PC-9 (cell line): ENCODE results near the gene SLX4IP. TPM values are rescaled to one million over a fixed set of nuclear protein-coding genes. Genes with fewer than 3 reads are reported as not detected.

Source experiments
- BruUV-seq: library from RNA; stranded (reverse); fragments of 400-500 nt; replicated peaks from 2 replicates; lab custom pipeline; 2021; lab: Mats Ljungman, UMichigan
- CTCF ChIA-PET: fragments of 300-600 bp; sonication (Branson Sonifier 250); formaldehyde crosslinking; loops from one replicate; lab custom pipeline; 2022; ENCODE audit warnings: antibody characterized with exemption; lab: Charles Lee
- POLR2A ChIA-PET: fragments of 300-600 bp; sonication (Branson Sonifier 250); formaldehyde crosslinking; loops from one replicate; lab custom pipeline; 2022; ENCODE audit warnings: antibody characterized with exemption; ENCODE audit not compliant: unreplicated experiment; lab: Charles Lee
- DNase-seq, 2 experiments: peaks; one replicate each; pipeline versions ENCODE4 v3.0.0 to v3.0.0-alpha.2; 2015 to 2022; ENCODE audit warnings: mixed read lengths in 1 of 2
- H2AFZ ChIP-seq: fragments of 200-600 bp; sonication (generic); 2 replicates; pipeline ENCODE4 v1.8.1; 2017; ENCODE audit warnings: antibody characterized with exemption
- H3F3A ChIP-seq: fragments of 200-600 bp; sonication (generic); 2 replicates; pipeline ENCODE4 v1.8.1; 2017; ENCODE audit warnings: antibody characterized with exemption, mild to moderate bottlenecking, low read depth; ENCODE audit not compliant: insufficient read depth
- H3K27ac ChIP-seq: fragments of 200-600 bp; sonication (generic); 2 replicates; pipeline ENCODE4 v1.6.1; 2016; ENCODE audit warnings: mixed run types
- H3K27me3 ChIP-seq: fragments of 200-600 bp; sonication (generic); 2 replicates; pipeline ENCODE4 v1.6.1; 2016; ENCODE audit warnings: low read depth, mixed run types; ENCODE audit not compliant: insufficient read depth
- H3K36me3 ChIP-seq: fragments of 200-600 bp; sonication (generic); 2 replicates; pipeline ENCODE4 v1.6.1; 2016; ENCODE audit warnings: low read depth, mixed run types
- H3K4me1 ChIP-seq: fragments of 200-600 bp; sonication (generic); replicated peaks from 2 replicates; pipeline ENCODE4 v1.6.1; 2016; ENCODE audit warnings: mixed run types; ENCODE audit not compliant: insufficient read depth
- H3K4me2 ChIP-seq: fragments of 200-600 bp; sonication (generic); 2 replicates; pipeline ENCODE4 v1.6.1; 2017; ENCODE audit warnings: mixed run types
- H3K4me3 ChIP-seq: fragments of 200-600 bp; sonication (generic); 2 replicates; pipeline ENCODE4 v1.6.1; 2016; ENCODE audit warnings: mixed run types
- H3K79me2 ChIP-seq: fragments of 200-600 bp; sonication (generic); 2 replicates; pipeline ENCODE4 v1.6.1; 2017; ENCODE audit warnings: low read depth, mixed run types
- H3K9me2 ChIP-seq: fragments of 200-600 bp; sonication (generic); 2 replicates; pipeline ENCODE4 v1.8.1; 2017; ENCODE audit warnings: mild to moderate bottlenecking; ENCODE audit not compliant: insufficient read depth
- H3K9me3 ChIP-seq: fragments of 200-600 bp; sonication (generic); 2 replicates; pipeline ENCODE4 v1.8.1; 2016; ENCODE audit warnings: low read depth; ENCODE audit not compliant: insufficient read depth
- H4K20me1 ChIP-seq: fragments of 200-600 bp; sonication (generic); 2 replicates; pipeline ENCODE4 v1.8.1; 2017; ENCODE audit not compliant: insufficient read depth
- CTCF ChIP-seq: fragments of 200-600 bp; sonication (generic); conservative IDR thresholded peaks from 2 replicates; pipeline ENCODE4 v1.6.1; 2017; ENCODE audit warnings: mixed run types, antibody characterized with exemption, mild to moderate bottlenecking, moderate library complexity
- EZH2 ChIP-seq: fragments of 200-600 bp; sonication (generic); IDR thresholded peaks from 2 replicates; pipeline ENCODE4 v1.8.0; 2017; ENCODE audit warnings: antibody characterized with exemption, low read depth
- intact Hi-C: fragments of 100-400 bp; cut with micrococcal nuclease; formaldehyde crosslinking; loops from one replicate; pipeline ENCODE4 v1.10.0; 2022; ENCODE audit not compliant: unreplicated experiment
- total RNA-seq: library from RNA; stranded (reverse); gene quantifications from 2 replicates; pipeline ENCODE4 v1.2.3, GENCODE V29; 2021

SLX4IP gene
- total RNA-seq, 1 experiment from 2014 or later, result 13.4 TPM

GRCh38 chr20:10659651-10660601, 224.8 kb downstream of the SLX4IP start:
- H3K27ac ChIP-seq, result no peak overlapping the region

GRCh38 chr20:10660661-10661060, 225.6 kb downstream of the SLX4IP start:
- CTCF ChIA-PET, result no interaction called here

More at GRCh38 chr20:10659651-10660601, 224.8 kb downstream of the SLX4IP start:
- H3K36me3 ChIP-seq, result peaks cover 26% of the 10 kb centered on the region
- H4K20me1 ChIP-seq, result peaks cover 10% of the 10 kb centered on the region; the same call in 1 of the 2 replicates
- no peak for TF ChIP-seq CTCF
- no peak for TF ChIP-seq EZH2
- ChIA-PET POLR2A (interaction anchor here (0.6 kb wide), 1 partner anchor 595 kb away, joined by 7 read pairs; no protein-coding TSS in a partner anchor), CTCF (interaction anchor here (0.6 to 0.7 kb wide), 2 partner anchors 295 to 573 kb away, joined by 3 to 13 read pairs; no protein-coding TSS in a partner anchor)
- H3K79me2 ChIP-seq, result peaks cover 7% of the 10 kb centered on the region
- H3F3A ChIP-seq, result no peaks in the 10 kb centered on the region
- no peak overlapping the region for H3K4me3 ChIP-seq
- H3K9me2 ChIP-seq, result no peaks in the 10 kb centered on the region
- no TSS peak for BruUV-seq
- H2AFZ ChIP-seq, result no peak overlapping the region
- no peaks in the 10 kb centered on the region for H3K27me3 ChIP-seq
- intact Hi-C loops, result loop anchor here (5.0 kb wide), 2 partner anchors 108 to 683 kb away; no protein-coding TSS in a partner anchor
- no peaks in the 10 kb centered on the region for H3K9me3 ChIP-seq
- no peak overlapping the region for H3K4me2 ChIP-seq
- no peak for DNase-seq
- no peaks in the 10 kb centered on the region for H3K4me1 ChIP-seq

More at GRCh38 chr20:10660661-10661060, 225.6 kb downstream of the SLX4IP start:
- H3K4me3 ChIP-seq, result no peak overlapping the region
- H3K4me1 ChIP-seq, result no peaks in the 10 kb centered on the region
- no TSS peak for BruUV-seq
- peaks cover 20% of the 10 kb centered on the region for H3K36me3 ChIP-seq
- TF ChIP-seq CTCF (no peak), EZH2 (no peak)
- POLR2A ChIA-PET, result no interaction called here
- no peak for DNase-seq
- no peak overlapping the region for H3K4me2 ChIP-seq
- peaks cover 10% of the 10 kb centered on the region for H3K79me2 ChIP-seq
- peaks cover 10% of the 10 kb centered on the region; the same call in 1 of the 2 replicates for H4K20me1 ChIP-seq
- H3K9me3 ChIP-seq, result no peaks in the 10 kb centered on the region
- intact Hi-C loops, result no loop called here
- H3K27me3 ChIP-seq, result no peaks in the 10 kb centered on the region
- no peaks in the 10 kb centered on the region for H3K9me2 ChIP-seq
- no peak overlapping the region for H2AFZ ChIP-seq
- H3F3A ChIP-seq, result no peaks in the 10 kb centered on the region
- H3K27ac ChIP-seq, result no peak overlapping the region
